ENCODE measurements around the gene ABI3BP.

DNA sequence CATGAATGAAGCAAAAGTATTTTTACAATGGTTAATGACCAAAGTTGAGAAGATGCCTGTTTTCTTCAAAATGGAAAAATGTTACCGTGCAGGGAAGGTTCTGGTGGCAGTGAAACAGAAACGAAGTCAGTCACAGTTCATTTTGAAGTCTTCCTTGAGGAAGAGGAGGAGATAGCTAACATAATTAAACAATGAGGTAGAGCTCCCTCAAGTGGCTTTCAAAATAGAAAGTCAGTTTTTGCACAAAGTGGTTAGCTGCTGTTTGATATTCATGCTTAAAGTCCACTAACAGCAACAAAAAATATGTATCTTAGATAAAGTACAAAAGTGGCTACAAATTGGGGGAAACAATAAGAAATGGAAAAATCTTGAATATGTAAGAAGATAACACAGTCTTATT is 196.7 kb downstream of the ABI3BP start:
- TF ChIP-seq CTCF (IDR thresholded peaks at IDR 0.05; ENCODE audit: insufficient read depth, low read length, poor library complexity, severe bottlenecking) (peak; percentile 12), EZH2phosphoT487 (conservative IDR thresholded peaks at IDR 0.05; ENCODE audit: low read length) (no peak)

All from SU-DHL-6 (cell line).